Gastroesophageal sphincter (tissue), 3 donors: ENCODE measurements around the gene STAM2.

Source experiments
- CTCF ChIP-seq, 4 experiments: fragments of 200-600 bp in 2 of 4; fragments of 450-650 bp in 2 of 4; sonication (generic) in 1 of 4; IDR thresholded peaks; one replicate each; pipeline ENCODE4 v1.5.1; 2017 to 2019; ENCODE audit warnings: antibody characterized with exemption in 4 of 4, mild to moderate bottlenecking in 2 of 4, moderate library complexity in 2 of 4
- EP300 ChIP-seq: sonication (generic); formaldehyde crosslinking; IDR thresholded peaks from one replicate; pipeline ENCODE4 v1.6.1; 2017; ENCODE audit warnings: antibody characterized with exemption, mild to moderate bottlenecking
- POLR2A ChIP-seq, 2 donors: fragments of 450-650 bp; IDR thresholded peaks; one replicate each; pipeline ENCODE4 v1.6.1; 2017; ENCODE audit warnings: antibody characterized with exemption in 2 of 2, mild to moderate bottlenecking in 2 of 2, moderate library complexity in 1 of 2
- POLR2AphosphoS5 ChIP-seq: sonication (generic); formaldehyde crosslinking; IDR thresholded peaks from one replicate; pipeline ENCODE4 v1.6.1; 2017; ENCODE audit warnings: antibody characterized with exemption

DNA sequence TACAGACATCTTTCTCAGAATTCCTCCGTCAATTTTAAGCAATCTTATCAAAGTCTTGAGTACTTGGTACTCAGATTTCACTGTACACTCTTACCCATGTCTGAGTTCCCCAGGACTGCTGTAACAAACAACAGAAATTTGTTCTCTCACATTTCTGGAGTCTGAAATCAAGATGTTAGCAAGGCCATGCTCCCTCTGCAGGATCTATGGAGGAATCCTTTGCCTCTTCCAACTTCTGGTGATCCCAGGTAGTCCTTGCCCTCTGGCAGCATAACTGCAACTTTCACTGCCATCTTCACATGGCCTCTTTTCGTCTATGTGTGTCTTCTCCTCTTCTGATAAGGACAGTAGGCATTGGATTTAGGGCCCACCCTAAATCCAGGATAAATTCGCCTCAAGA is 59.6 kb downstream of the STAM2 start:
- TF ChIP-seq CTCF (IDR thresholded peaks at IDR 0.05), result no peak
- TF ChIP-seq POLR2A (IDR thresholded peaks at IDR 0.05), result no peak
- TF ChIP-seq EP300, result no peak
- no peak for TF ChIP-seq POLR2AphosphoS5
